Gastroesophageal sphincter (tissue), 3 donors: ENCODE measurements around the gene LRRC3C.

Source experiments
- CTCF ChIP-seq, 4 experiments: fragments of 200-600 bp in 2 of 4; fragments of 450-650 bp in 2 of 4; sonication (generic) in 1 of 4; IDR thresholded peaks; one replicate each; pipeline ENCODE4 v1.5.1; 2017 to 2019; ENCODE audit warnings: antibody characterized with exemption in 4 of 4, mild to moderate bottlenecking in 2 of 4, moderate library complexity in 2 of 4
- EP300 ChIP-seq: sonication (generic); formaldehyde crosslinking; IDR thresholded peaks from one replicate; pipeline ENCODE4 v1.6.1; 2017; ENCODE audit warnings: antibody characterized with exemption, mild to moderate bottlenecking
- POLR2A ChIP-seq, 2 donors: fragments of 450-650 bp; IDR thresholded peaks; one replicate each; pipeline ENCODE4 v1.6.1; 2017; ENCODE audit warnings: antibody characterized with exemption in 2 of 2, mild to moderate bottlenecking in 2 of 2, moderate library complexity in 1 of 2

GRCh38 chr17:39939588-39940419 is 12.3 kb downstream of the LRRC3C start:
- peak in 2 of 4 experiments; percentile 4 to 19 for TF ChIP-seq CTCF (IDR thresholded peaks at IDR 0.05)
- no peak for TF ChIP-seq EP300
- no peak for TF ChIP-seq POLR2A (IDR thresholded peaks at IDR 0.05)
